OCI-LY1 (cell line): ENCODE data around the gene SFMBT2.

Source experiments
- EZH2 ChIP-seq: fragments of 200-600 bp; sonication (generic), shearing (Covaris generic); IDR thresholded peaks from 2 replicates; pipeline ENCODE4 v1.8.0; 2017; ENCODE audit warnings: borderline replicate concordance, mixed run types, mild to moderate bottlenecking, antibody characterized with exemption, low read length, moderate library complexity, mixed read lengths
- TF ChIP-seq, protein P1 (sequence below): fragments of 200-600 bp; sonication (generic), shearing (Covaris generic); IDR thresholded peaks from 2 replicates; pipeline ENCODE4 v1.5.1; 2017; ENCODE audit warnings: mild to moderate bottlenecking, antibody characterized with exemption, low read length, moderate library complexity, mixed read lengths

GRCh38 chr10:7267142-7267541, 143.7 kb downstream of the SFMBT2 start:
- TF ChIP-seq, protein P1, sequence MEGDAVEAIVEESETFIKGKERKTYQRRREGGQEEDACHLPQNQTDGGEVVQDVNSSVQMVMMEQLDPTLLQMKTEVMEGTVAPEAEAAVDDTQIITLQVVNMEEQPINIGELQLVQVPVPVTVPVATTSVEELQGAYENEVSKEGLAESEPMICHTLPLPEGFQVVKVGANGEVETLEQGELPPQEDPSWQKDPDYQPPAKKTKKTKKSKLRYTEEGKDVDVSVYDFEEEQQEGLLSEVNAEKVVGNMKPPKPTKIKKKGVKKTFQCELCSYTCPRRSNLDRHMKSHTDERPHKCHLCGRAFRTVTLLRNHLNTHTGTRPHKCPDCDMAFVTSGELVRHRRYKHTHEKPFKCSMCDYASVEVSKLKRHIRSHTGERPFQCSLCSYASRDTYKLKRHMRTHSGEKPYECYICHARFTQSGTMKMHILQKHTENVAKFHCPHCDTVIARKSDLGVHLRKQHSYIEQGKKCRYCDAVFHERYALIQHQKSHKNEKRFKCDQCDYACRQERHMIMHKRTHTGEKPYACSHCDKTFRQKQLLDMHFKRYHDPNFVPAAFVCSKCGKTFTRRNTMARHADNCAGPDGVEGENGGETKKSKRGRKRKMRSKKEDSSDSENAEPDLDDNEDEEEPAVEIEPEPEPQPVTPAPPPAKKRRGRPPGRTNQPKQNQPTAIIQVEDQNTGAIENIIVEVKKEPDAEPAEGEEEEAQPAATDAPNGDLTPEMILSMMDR = no peak
- no peak for TF ChIP-seq EZH2
